ENCODE results near the gene APMAP.

GRCh38 chr20:24969186-24970029 is 23.1 kb downstream of the APMAP start:
- TF ChIP-seq TEAD4 (IDR thresholded peaks at IDR 0.05; ENCODE audit: borderline replicate concordance, insufficient read depth) = no peak
- no peak for TF ChIP-seq CTCF (IDR thresholded peaks at IDR 0.05)
- no peak for TF ChIP-seq NFIC (IDR thresholded peaks at IDR 0.05; ENCODE audit: borderline replicate concordance)
- no peak for TF ChIP-seq EP300 (IDR thresholded peaks at IDR 0.05; ENCODE audit: borderline replicate concordance in 1 of 2, low read depth in 1 of 2, low read length in 1 of 2)
- TF ChIP-seq PBX3 (IDR thresholded peaks at IDR 0.05) = no peak
- TF ChIP-seq POLR2AphosphoS5 (IDR thresholded peaks at IDR 0.05; ENCODE audit: low read depth, low read length) = no peak
- no peak for TF ChIP-seq IRF3 (IDR thresholded peaks at IDR 0.05; ENCODE audit: low read depth, low read length)
- TF ChIP-seq NRF1 (IDR thresholded peaks at IDR 0.05; ENCODE audit: low read depth, low read length) = no peak
